IMR-90 (cell line): ENCODE data around the gene ALG1. TPM values are rescaled to one million over a fixed set of nuclear protein-coding genes. Genes with fewer than 3 reads are reported as not detected.
"Not testable (repeated sequence)": the region's sequence is repeated elsewhere in the genome, so short reads cannot be mapped to it uniquely, and the experiment has no call there.

Source experiments
- ATAC-seq: fragments of 200-7000 bp; cut with Tn5 transposase; 2 replicates; pipeline ENCODE4 v1.9.1; 2020; ENCODE audit warnings: low read depth, mild to moderate bottlenecking, moderate library complexity
- BruUV-seq: library from RNA; stranded (reverse); fragments of 400-500 nt; replicated peaks from 2 replicates; lab custom pipeline; 2021; lab: Mats Ljungman, UMichigan
- CTCF ChIA-PET: fragments of 300-600 bp; formaldehyde crosslinking; extraction: SDS; loops from one replicate; lab custom pipeline; 2021; ENCODE audit warnings: antibody characterized with exemption; lab: Yijun Ruan, JAX
- POLR2A ChIA-PET: fragments of 300-600 bp; sonication (Branson Sonifier 250); formaldehyde crosslinking; loops from one replicate; lab custom pipeline; 2022; ENCODE audit warnings: antibody characterized with exemption; ENCODE audit not compliant: unreplicated experiment; lab: Charles Lee
- DNase-seq: peaks from one replicate; pipeline ENCODE4 v3.0.0; 2013
- H2AFZ ChIP-seq: replicated peaks from 2 replicates; pipeline ENCODE3; 2013; ENCODE audit warnings: low read length, mild to moderate bottlenecking; ENCODE audit not compliant: poor library complexity
- H2AK5ac ChIP-seq: 2 replicates; pipeline ENCODE4 v1.6.1; 2013; ENCODE audit warnings: low read depth, low read length, inconsistent platforms
- H2AK9ac ChIP-seq: replicated peaks from 2 replicates; pipeline ENCODE3; 2013; ENCODE audit warnings: mild to moderate bottlenecking, low read depth, low read length, moderate library complexity; ENCODE audit not compliant: poor library complexity
- H2BK120ac ChIP-seq: 2 replicates; pipeline ENCODE4 v1.6.1; 2013; ENCODE audit warnings: low read depth, low read length, inconsistent platforms
- H2BK15ac ChIP-seq: 3 replicates; pipeline ENCODE4 v1.6.1; 2013; ENCODE audit warnings: low read depth, low read length, inconsistent platforms
- H2BK20ac ChIP-seq: 2 replicates; pipeline ENCODE4 v1.6.1; 2013; ENCODE audit warnings: low read depth, mild to moderate bottlenecking, inconsistent platforms, low read length, moderate library complexity
- H2BK5ac ChIP-seq: 2 replicates; pipeline ENCODE4 v1.6.1; 2013; ENCODE audit warnings: mild to moderate bottlenecking, low read depth, low read length, inconsistent platforms; ENCODE audit not compliant: poor library complexity, severe bottlenecking
- H3K14ac ChIP-seq: replicated peaks from 2 replicates; pipeline ENCODE4 v1.6.1; 2013; ENCODE audit warnings: low read depth, low read length, inconsistent platforms
- H3K18ac ChIP-seq: 2 replicates; pipeline ENCODE4 v1.6.1; 2013; ENCODE audit warnings: low read depth, low read length, control low read depth
- H3K23ac ChIP-seq: 2 replicates; pipeline ENCODE4 v1.6.1; 2013; ENCODE audit warnings: low read depth, low read length, inconsistent platforms
- H3K27ac ChIP-seq: 2 replicates; pipeline ENCODE4 v1.5.1; 2013; ENCODE audit warnings: mild to moderate bottlenecking, control low read depth, low read length; ENCODE audit not compliant: insufficient read depth
- H3K27me3 ChIP-seq: 2 replicates; pipeline ENCODE4 v1.6.1; 2013; ENCODE audit warnings: low read length; ENCODE audit not compliant: control insufficient read depth, insufficient read depth
- H3K36me3 ChIP-seq: 2 replicates; pipeline ENCODE4 v1.6.1; 2013; ENCODE audit warnings: low read length, mixed read lengths; ENCODE audit not compliant: control insufficient read depth, insufficient read depth
- H3K4ac ChIP-seq: 2 replicates; pipeline ENCODE4 v1.6.1; 2013; ENCODE audit warnings: low read depth, low read length, inconsistent platforms
- H3K4me1 ChIP-seq: 2 replicates; pipeline ENCODE4 v1.6.1; 2013; ENCODE audit warnings: low read length, mixed read lengths; ENCODE audit not compliant: control insufficient read depth, insufficient read depth
- H3K4me2 ChIP-seq: 2 replicates; pipeline ENCODE4 v1.6.1; 2013; ENCODE audit warnings: low read depth, mild to moderate bottlenecking, control low read depth, low read length, moderate library complexity
- H3K4me3 ChIP-seq: 2 replicates; pipeline ENCODE4 v1.5.1; 2013; ENCODE audit warnings: low read depth, mild to moderate bottlenecking, control low read depth, low read length, moderate library complexity; ENCODE audit not compliant: insufficient read depth
- H3K56ac ChIP-seq: 2 replicates; pipeline ENCODE4 v1.6.1; 2013; ENCODE audit warnings: low read length, inconsistent platforms; ENCODE audit not compliant: insufficient read depth; ENCODE audit errors: extremely low read depth
- H3K79me1 ChIP-seq, 2 experiments: 2 replicates each; pipeline ENCODE4 v1.6.1; 2013; ENCODE audit warnings: low read length in 2 of 2, inconsistent platforms in 1 of 2, low read depth in 1 of 2
- H3K9ac ChIP-seq: 2 replicates; pipeline ENCODE4 v1.6.1; 2013; ENCODE audit warnings: low read depth, low read length, control low read depth
- H3K9me1 ChIP-seq: 2 replicates; pipeline ENCODE4 v1.6.1; 2013; ENCODE audit warnings: low read length, inconsistent platforms; ENCODE audit not compliant: insufficient read depth
- H3K9me3 ChIP-seq: 2 replicates; pipeline ENCODE4 v1.6.1; 2013; ENCODE audit warnings: low read length; ENCODE audit not compliant: control insufficient read depth, insufficient read depth
- H4K20me1 ChIP-seq: 2 replicates; pipeline ENCODE4 v1.6.1; 2013; ENCODE audit warnings: low read length, inconsistent platforms; ENCODE audit not compliant: insufficient read depth
- H4K5ac ChIP-seq: 2 replicates; pipeline ENCODE4 v1.6.1; 2013; ENCODE audit warnings: mild to moderate bottlenecking, low read depth, low read length, control low read depth
- H4K8ac ChIP-seq, 2 experiments: 2 replicates each; pipeline ENCODE4 v1.6.1; 2013; ENCODE audit warnings: low read depth in 2 of 2, low read length in 2 of 2, control low read depth in 1 of 2, inconsistent platforms in 1 of 2
- H4K91ac ChIP-seq: 2 replicates; pipeline ENCODE4 v1.6.1; 2013; ENCODE audit warnings: low read depth, low read length, inconsistent platforms; ENCODE audit not compliant: insufficient read depth
- CEBPB ChIP-seq: IDR thresholded peaks from 2 replicates; pipeline ENCODE4 v1.6.1; 2012; ENCODE audit warnings: low read depth, low read length, improper control_type of control experiment
- WGBS, 2 experiments: methylation state at CpG; one replicate each; pipeline versions ENCODE4 v1.1.5 to v1.1.7; 2013; ENCODE audit warnings: missing lambda C conversion rate in 2 of 2; ENCODE audit not compliant: insufficient read length in 1 of 2; ENCODE audit errors: extremely low coverage in 2 of 2; 5-methylcytosine and 5-hydroxymethylcytosine counted together
- dilution Hi-C: fragments of 300-500 bp; cut with HindIII; formaldehyde crosslinking; loops from one replicate; pipeline ENCODE4 v1.14.3; 2018; ENCODE audit warnings: low sequenced_read_pairs; ENCODE audit not compliant: unreplicated experiment
- in situ Hi-C: fragments of 300-500 bp; cut with MboI; formaldehyde crosslinking; loops from 3 replicates; pipeline ENCODE4 v1.14.3; 2019; ENCODE audit warnings: low sequenced_read_pairs, inconsistent platforms, mixed read lengths
- intact Hi-C: fragments of 100-400 bp; cut with micrococcal nuclease; formaldehyde crosslinking; loops from 2 replicates; pipeline ENCODE4 v1.10.0; 2022
- polyA plus RNA-seq, 3 experiments: library from polyadenylated mRNA; depleted of rRNA; stranded (reverse); fragments of >200 nt; gene quantifications; 2 replicates each; pipeline ENCODE4 v1.2.3, GENCODE V29; 2012; ENCODE audit warnings: low replicate concordance in 1 of 3
- total RNA-seq: library from RNA; depleted of rRNA; stranded (reverse); fragments of >200 nt; gene quantifications from 2 replicates; pipeline ENCODE4 v1.2.3, GENCODE V29; 2012

ALG1 gene
- total and polyA plus RNA-seq, 2 of the 4 experiments (the other 2 are of a cell fraction), result 30.9 to 41.0 TPM

DNA sequence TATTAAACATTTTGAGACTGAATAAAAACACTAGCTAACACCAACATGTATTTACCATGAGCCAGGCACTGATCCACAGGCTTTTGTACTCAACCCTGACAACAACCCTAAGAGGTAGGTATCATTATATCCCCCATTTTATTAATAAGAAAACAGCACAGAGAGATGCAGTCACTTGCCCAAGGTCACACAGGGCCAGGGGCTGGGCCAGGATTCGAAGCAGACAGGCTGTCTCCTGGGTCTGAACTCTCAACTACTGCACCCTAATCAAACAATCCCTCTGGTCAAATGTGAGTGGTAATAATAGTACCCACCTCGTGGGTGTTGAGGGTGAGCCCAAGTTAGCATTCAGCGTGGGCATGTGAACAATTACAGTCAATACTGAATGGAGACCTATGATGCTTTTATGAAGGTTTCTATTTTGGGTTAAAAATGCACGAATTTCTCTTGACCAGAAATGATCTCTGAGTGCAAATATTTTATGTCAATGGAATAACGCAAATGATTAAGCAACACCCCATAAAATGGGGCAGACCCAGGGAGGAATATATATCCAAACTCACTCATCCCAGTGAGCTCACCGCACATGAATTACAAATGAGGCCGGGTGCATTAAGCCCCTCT, 24.9 kb downstream of the ALG1 start:
- H4K5ac ChIP-seq, H3K79me1 ChIP-seq, H4K8ac ChIP-seq, dilution Hi-C loops, H2AK9ac ChIP-seq, H3K36me3 ChIP-seq, in situ Hi-C loops, H3K9me1 ChIP-seq, H3K18ac ChIP-seq, H4K91ac ChIP-seq, H3K14ac ChIP-seq, BruUV-seq, H3K9me3 ChIP-seq, H2BK20ac ChIP-seq, H3K4me1 ChIP-seq, H2AFZ ChIP-seq, H3K27me3 ChIP-seq, POLR2A ChIA-PET, H2BK5ac ChIP-seq, CTCF ChIA-PET, H4K20me1 ChIP-seq, H2BK15ac ChIP-seq, ATAC-seq: not testable (repeated sequence)
- Histone ChIP-seq H3K4me3 (peak overlapping the region; percentile 78), H3K4ac (0 out of 2 replicates have a peak overlapping the region, but pooled peaks have one; percentile 75), H3K23ac (peak overlapping the region; percentile 51; the same call in 1 of the 2 replicates), H3K27ac (peak overlapping the region; percentile 13), H2BK120ac (peak overlapping the region; percentile 19; the same call in 1 of the 2 replicates), H2AK5ac (peak overlapping the region; percentile 28; the same call in 1 of the 2 replicates), H3K56ac (peak overlapping the region; percentile 30), H3K9ac (peak overlapping the region; percentile 96), H3K4me2 (peak overlapping the region; percentile 92)
- intact Hi-C loops, result loop anchor here (10.0 kb wide), 2 partner anchors 142 to 1548 kb away; partner anchors contain the start of gene SEC14L5
- DNase-seq, result peak; percentile 20
- TF ChIP-seq CEBPB, result peak; percentile 65
- no CpG with 5 or more reads among the region's 7 CpGs for WGBS, 2 experiments
